BLaER1 (cell line): Measurements from ENCODE around the gene KCNJ12.

Source experiments
- H3K27ac ChIP-seq: shearing (Covaris generic); formaldehyde crosslinking; 2 replicates; pipeline ENCODE4 v1.8.1; 2022
- H3K27me3 ChIP-seq: shearing (Covaris generic); formaldehyde crosslinking; 2 replicates; pipeline ENCODE4 v1.8.1; 2022
- H3K36me3 ChIP-seq: shearing (Covaris generic); formaldehyde crosslinking; 2 replicates; pipeline ENCODE4 v1.8.1; 2022
- H3K4me1 ChIP-seq: shearing (Covaris generic); formaldehyde crosslinking; 2 replicates; pipeline ENCODE4 v1.8.1; 2022
- H3K4me2 ChIP-seq: shearing (Covaris generic); formaldehyde crosslinking; 2 replicates; pipeline ENCODE4 v1.8.1; 2022
- H3K4me3 ChIP-seq: shearing (Covaris generic); formaldehyde crosslinking; 2 replicates; pipeline ENCODE4 v1.8.1; 2022
- H3K9ac ChIP-seq: shearing (Covaris generic); formaldehyde crosslinking; 2 replicates; pipeline ENCODE4 v1.8.1; 2022
- H3K9me3 ChIP-seq: shearing (Covaris generic); formaldehyde crosslinking; 2 replicates; pipeline ENCODE4 v1.8.1; 2022
- H4K20me1 ChIP-seq: shearing (Covaris generic); formaldehyde crosslinking; 2 replicates; pipeline ENCODE4 v1.8.1; 2022
- Cebpa-rat ChIP-seq: shearing (Covaris generic); IDR thresholded peaks from 2 replicates; pipeline ENCODE4 v1.8.1; 2022

Gene KCNJ12

GRCh38 chr17:21352221-21352980 lies 23.8 kb upstream of the KCNJ12 start:
- TF ChIP-seq Cebpa-rat = no peak
- Histone ChIP-seq H3K27me3 (no peaks in the 10 kb centered on the region), H3K27ac (peak overlapping the region; percentile 66), H3K9me3 (no peaks in the 10 kb centered on the region), H3K4me1 (peaks cover 59% of the 10 kb centered on the region), H3K4me2 (peak overlapping the region; percentile 70), H3K9ac (peak overlapping the region; percentile 35; the same call in 1 of the 2 replicates), H3K4me3 (no peak overlapping the region), H3K36me3 (no peaks in the 10 kb centered on the region), H4K20me1 (no peaks in the 10 kb centered on the region)

GRCh38 chr17:21352981-21353265 lies 23.2 kb upstream of the KCNJ12 start:
- H3K27me3 ChIP-seq = no peaks in the 10 kb centered on the region
- H3K27ac ChIP-seq = peak overlapping the region; percentile 66
- H3K4me3 ChIP-seq = no peak overlapping the region
- H3K9ac ChIP-seq = peak overlapping the region; percentile 35; the same call in 1 of the 2 replicates
- no peaks in the 10 kb centered on the region for H3K36me3 ChIP-seq
- no peaks in the 10 kb centered on the region for H4K20me1 ChIP-seq
- no peaks in the 10 kb centered on the region for H3K9me3 ChIP-seq
- peak overlapping the region; percentile 36 for H3K4me2 ChIP-seq
- peaks cover 62% of the 10 kb centered on the region for H3K4me1 ChIP-seq
- TF ChIP-seq Cebpa-rat = no peak

- Histone ChIP-seq H3K27me3 (no peaks in the 10 kb centered on the region), H3K4me1 (peaks cover 65% of the 10 kb centered on the region), H3K9me3 (no peaks in the 10 kb centered on the region), H3K4me3 (no peak overlapping the region), H3K36me3 (no peaks in the 10 kb centered on the region), H3K27ac (peak overlapping the region; percentile 66), H3K4me2 (peak overlapping the region; percentile 36), H4K20me1 (no peaks in the 10 kb centered on the region), H3K9ac (0 out of 2 replicates have a peak overlapping the region, but pooled peaks have one; percentile 15)
- TF ChIP-seq Cebpa-rat = 0 out of 2 replicates have a peak, but pooled peaks have one; percentile 50
Observed at GRCh38 chr17:21353326-21354010, 22.7 kb upstream of the KCNJ12 start.

- Histone ChIP-seq H3K9ac (no peak overlapping the region), H3K4me2 (no peak overlapping the region), H3K27ac (no peak overlapping the region), H4K20me1 (no peaks in the 10 kb centered on the region), H3K9me3 (no peaks in the 10 kb centered on the region), H3K4me3 (no peak overlapping the region), H3K4me1 (peaks cover 63% of the 10 kb centered on the region), H3K27me3 (no peaks in the 10 kb centered on the region), H3K36me3 (no peaks in the 10 kb centered on the region)
- TF ChIP-seq Cebpa-rat = no peak
Observed at GRCh38 chr17:21354796-21355385, 21.3 kb upstream of the KCNJ12 start.

GRCh38 chr17:21355586-21355985 lies 20.6 kb upstream of the KCNJ12 start:
- TF ChIP-seq Cebpa-rat = no peak
- Histone ChIP-seq H3K36me3 (no peaks in the 10 kb centered on the region), H3K4me2 (no peak overlapping the region), H3K4me3 (no peak overlapping the region), H3K9ac (no peak overlapping the region), H4K20me1 (no peaks in the 10 kb centered on the region), H3K27ac (no peak overlapping the region), H3K27me3 (no peaks in the 10 kb centered on the region), H3K9me3 (no peaks in the 10 kb centered on the region), H3K4me1 (peaks cover 64% of the 10 kb centered on the region)

- H3K9ac ChIP-seq = no peak overlapping the region
- peaks cover 58% of the 10 kb centered on the region for H3K4me1 ChIP-seq
- TF ChIP-seq Cebpa-rat = no peak
- H3K27me3 ChIP-seq = no peaks in the 10 kb centered on the region
- H3K9me3 ChIP-seq = no peaks in the 10 kb centered on the region
- H3K4me3 ChIP-seq = no peak overlapping the region
- no peak overlapping the region for H3K4me2 ChIP-seq
- no peaks in the 10 kb centered on the region for H4K20me1 ChIP-seq
- H3K36me3 ChIP-seq = no peaks in the 10 kb centered on the region
- H3K27ac ChIP-seq = no peak overlapping the region
Observed at GRCh38 chr17:21356537-21357127, 19.5 kb upstream of the KCNJ12 start.

- Histone ChIP-seq H3K4me2 (no peak overlapping the region; the same call in 1 of the 2 replicates), H3K27ac (peak overlapping the region; percentile 55; the same call in 1 of the 2 replicates), H3K27me3 (no peaks in the 10 kb centered on the region), H4K20me1 (no peaks in the 10 kb centered on the region), H3K36me3 (no peaks in the 10 kb centered on the region), H3K4me3 (no peak overlapping the region), H3K4me1 (peaks cover 52% of the 10 kb centered on the region), H3K9me3 (no peaks in the 10 kb centered on the region), H3K9ac (no peak overlapping the region)
- TF ChIP-seq Cebpa-rat = no peak
Observed at GRCh38 chr17:21357281-21357680, 18.9 kb upstream of the KCNJ12 start.

GRCh38 chr17:21357696-21358656 lies 18.2 kb upstream of the KCNJ12 start:
- no peaks in the 10 kb centered on the region for H4K20me1 ChIP-seq
- H3K9me3 ChIP-seq = no peaks in the 10 kb centered on the region
- no peak overlapping the region for H3K4me3 ChIP-seq
- H3K4me1 ChIP-seq = peaks cover 45% of the 10 kb centered on the region
- peak overlapping the region; percentile 55; the same call in 1 of the 2 replicates for H3K27ac ChIP-seq
- H3K36me3 ChIP-seq = no peaks in the 10 kb centered on the region
- no peak for TF ChIP-seq Cebpa-rat
- H3K27me3 ChIP-seq = no peaks in the 10 kb centered on the region
- H3K9ac ChIP-seq = no peak overlapping the region
- H3K4me2 ChIP-seq = no peak overlapping the region; the same call in 1 of the 2 replicates
